HG02798 (cell line): ENCODE data around the gene ASL.
"Not testable (repeated sequence)": the region's sequence is repeated elsewhere in the genome, so short reads cannot be mapped to it uniquely, and the experiment has no call there.

Experiments used
- ATAC-seq: cut with Tn5 transposase; IDR thresholded peaks from one replicate; pipeline ENCODE4 v1.9.1; 2021; ENCODE audit warnings: mild to moderate bottlenecking; ENCODE audit not compliant: unreplicated experiment, poor library complexity

Gene ASL

GRCh38 chr7:66072208-66072607, 3.4 kb upstream of the ASL start:
- ATAC-seq, result not testable (repeated sequence)

GRCh38 chr7:66076462-66077329, 1.1 kb downstream of the ASL start:
- no peak for ATAC-seq

- ATAC-seq, result no peak
Observed at GRCh38 chr7:66078067-66078466, 2.4 kb downstream of the ASL start.

- no peak for ATAC-seq
Observed at GRCh38 chr7:66082083-66082482, 6.5 kb downstream of the ASL start.

GRCh38 chr7:66082886-66083415, 7.3 kb downstream of the ASL start:
- no peak for ATAC-seq

- no peak for ATAC-seq
Observed at GRCh38 chr7:66083677-66084076, 8.1 kb downstream of the ASL start.

GRCh38 chr7:66088861-66089838, 13.5 kb downstream of the ASL start:
- no peak for ATAC-seq

GRCh38 chr7:66092654-66093053, 17.0 kb downstream of the ASL start:
- no peak for ATAC-seq

- ATAC-seq, result no peak
Observed at GRCh38 chr7:66095010-66095409, 19.4 kb downstream of the ASL start.

GRCh38 chr7:66099232-66099550, 23.6 kb downstream of the ASL start:
- ATAC-seq, result no peak

GRCh38 chr7:66099551-66100407, 24.2 kb downstream of the ASL start:
- peak; percentile 80 for ATAC-seq

- ATAC-seq, result peak; percentile 14
Observed at GRCh38 chr7:66100408-66101050, 24.9 kb downstream of the ASL start.

GRCh38 chr7:66102168-66102567, 26.5 kb downstream of the ASL start:
- ATAC-seq, result not testable (repeated sequence)

- not testable (repeated sequence) for ATAC-seq
Observed at GRCh38 chr7:66103994-66104393, 28.4 kb downstream of the ASL start.

- no peak for ATAC-seq
Observed at GRCh38 chr7:66105263-66105748, 29.7 kb downstream of the ASL start.

GRCh38 chr7:66108410-66108809, 32.8 kb downstream of the ASL start:
- ATAC-seq, result not testable (repeated sequence)

- no peak for ATAC-seq
Observed at GRCh38 chr7:66110856-66111255, 35.2 kb downstream of the ASL start.

GRCh38 chr7:66114743-66115649, 39.4 kb downstream of the ASL start, which contains the start of gene CRCP:
Gene CRCP (plus strand): TSS chr7:66114847. CDS start chr7:66114963, 116 bp downstream.
- peak; percentile 86 for ATAC-seq
